ENCODE measurements around the gene SYVN1.

SYVN1 gene

DNA sequence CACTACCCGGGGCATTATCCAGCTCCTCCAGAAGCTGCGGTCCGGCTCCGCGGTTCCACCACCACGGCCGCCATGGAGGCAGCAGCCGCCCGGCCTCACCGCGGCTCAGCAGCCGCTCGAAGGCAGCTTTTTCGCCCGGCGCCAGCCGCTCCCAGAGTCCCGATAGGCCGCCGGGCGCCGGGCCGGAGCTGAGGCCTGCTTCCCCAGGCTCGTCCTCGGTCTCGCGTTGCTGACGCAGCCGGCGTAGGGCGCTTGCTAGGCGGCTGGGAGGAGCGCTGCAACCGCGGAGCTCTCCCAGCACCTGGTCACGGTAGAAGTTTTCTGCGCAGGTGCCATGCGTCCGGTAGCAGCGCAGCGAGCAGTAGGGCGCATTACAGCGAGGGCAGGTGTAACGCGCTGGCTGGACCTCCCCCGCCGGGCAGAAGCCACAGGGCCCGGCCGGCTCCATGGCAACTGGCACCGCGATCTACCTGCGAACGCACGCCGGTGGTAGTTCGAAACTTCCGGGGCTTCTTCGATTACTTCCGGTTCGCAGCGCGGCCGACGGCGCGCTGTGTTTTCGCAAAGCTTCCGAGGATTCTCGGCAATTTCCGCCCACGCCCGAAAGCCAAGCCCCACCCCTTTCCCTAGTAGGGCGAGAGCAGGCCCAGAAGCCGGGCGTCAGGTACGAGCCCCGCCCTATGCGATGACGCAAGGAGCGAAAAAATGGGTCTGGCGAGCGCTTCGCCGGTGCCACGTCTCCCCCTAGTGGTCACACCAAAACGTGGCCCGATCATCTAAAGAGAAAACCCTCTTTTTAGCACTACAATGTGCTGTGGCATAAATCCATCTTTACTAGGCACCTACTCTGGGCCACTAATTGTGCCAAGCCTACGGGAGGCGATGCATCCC, 16.9 kb downstream of the SYVN1 start, which contains the start of gene ZNHIT2:
Gene ZNHIT2 (minus strand): TSS at position 496 of the 891 bp plus-strand sequence. CDS start 48 bp downstream, at position 448.
- peak; percentile 95 for DNase-seq (ENCODE audit: low read depth, low spot score)
- no peaks in the 10 kb centered on the region for H3K9me3 ChIP-seq (ENCODE audit: control insufficient read depth, insufficient read depth, low read length)
- H3K36me3 ChIP-seq (ENCODE audit: control insufficient read depth, insufficient read depth, low read length) = peaks cover 14% of the 10 kb centered on the region; the same call in 1 of the 2 replicates
- no CpG with 5 or more reads among the region's 89 CpGs for whole genome bisulfite sequencing (ENCODE audit: insufficient coverage, insufficient read length)
- peak within 1 kb of the TSS; percentile 85 for H3K4me3 ChIP-seq (ENCODE audit: low read length)
- H3K27me3 ChIP-seq (ENCODE audit: control insufficient read depth, insufficient read depth, low read length) = no peaks in the 10 kb centered on the region
- no peak within 1 kb of the TSS for H3K27ac ChIP-seq (ENCODE audit: low read length)
- H3K4me1 ChIP-seq (ENCODE audit: control insufficient read depth, insufficient read depth, low read length) = no peaks in the 10 kb centered on the region

DNA sequence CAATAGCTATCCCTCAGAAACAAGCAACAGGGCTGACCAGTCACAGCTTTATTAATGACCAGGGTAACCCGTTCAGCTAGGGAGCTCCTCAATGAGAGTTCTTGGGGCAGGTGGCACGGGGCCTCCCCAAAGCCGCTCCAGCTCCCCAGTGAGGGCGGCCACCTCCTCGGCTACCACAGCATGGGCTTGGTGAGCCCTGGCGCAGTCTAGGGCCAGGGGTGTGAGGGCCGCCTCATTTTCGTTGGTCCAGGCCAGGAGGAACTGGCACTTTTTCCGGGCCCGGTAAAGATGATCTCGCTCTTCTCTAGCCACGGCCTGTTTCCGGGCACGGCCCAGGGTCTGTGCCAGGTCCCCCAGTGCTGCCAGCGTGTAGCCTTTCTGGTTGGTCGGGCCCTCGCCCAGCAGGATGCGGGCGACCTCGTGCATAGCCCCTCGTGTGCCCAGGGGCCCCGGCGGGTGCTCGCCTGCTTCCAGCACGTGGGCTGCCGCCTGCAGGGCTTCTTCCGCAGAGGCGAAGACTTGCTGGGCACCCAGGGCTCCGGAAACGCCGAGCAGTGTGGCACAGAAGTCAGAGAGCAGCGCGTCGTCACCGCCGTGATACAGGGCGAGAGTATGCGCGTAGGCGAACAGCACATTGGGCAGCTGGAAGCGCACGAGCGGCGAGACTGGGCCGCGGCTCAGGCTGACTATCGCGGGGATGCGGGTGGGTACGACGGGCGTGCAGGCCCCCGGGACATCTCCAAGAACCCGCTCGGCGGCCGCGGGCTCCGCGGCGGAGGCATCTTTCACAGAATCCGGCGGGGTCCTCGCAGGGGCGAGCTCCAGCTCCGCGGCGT, 17.7 kb downstream of the SYVN1 start:
- Histone ChIP-seq H3K36me3 (ENCODE audit: control insufficient read depth, insufficient read depth, low read length) (peaks cover 14% of the 10 kb centered on the region; the same call in 1 of the 2 replicates), H3K27me3 (ENCODE audit: control insufficient read depth, insufficient read depth, low read length) (no peaks in the 10 kb centered on the region), H3K27ac (ENCODE audit: low read length) (no peak overlapping the region), H3K9me3 (ENCODE audit: control insufficient read depth, insufficient read depth, low read length) (no peaks in the 10 kb centered on the region), H3K4me1 (ENCODE audit: control insufficient read depth, insufficient read depth, low read length) (no peaks in the 10 kb centered on the region), H3K4me3 (ENCODE audit: low read length) (peak overlapping the region; percentile 85; the same call in 1 of the 2 replicates)
- WGBS (ENCODE audit: insufficient coverage, insufficient read length) = no CpG with 5 or more reads among the region's 68 CpGs
- no peak for DNase-seq (ENCODE audit: low read depth, low spot score)

DNA sequence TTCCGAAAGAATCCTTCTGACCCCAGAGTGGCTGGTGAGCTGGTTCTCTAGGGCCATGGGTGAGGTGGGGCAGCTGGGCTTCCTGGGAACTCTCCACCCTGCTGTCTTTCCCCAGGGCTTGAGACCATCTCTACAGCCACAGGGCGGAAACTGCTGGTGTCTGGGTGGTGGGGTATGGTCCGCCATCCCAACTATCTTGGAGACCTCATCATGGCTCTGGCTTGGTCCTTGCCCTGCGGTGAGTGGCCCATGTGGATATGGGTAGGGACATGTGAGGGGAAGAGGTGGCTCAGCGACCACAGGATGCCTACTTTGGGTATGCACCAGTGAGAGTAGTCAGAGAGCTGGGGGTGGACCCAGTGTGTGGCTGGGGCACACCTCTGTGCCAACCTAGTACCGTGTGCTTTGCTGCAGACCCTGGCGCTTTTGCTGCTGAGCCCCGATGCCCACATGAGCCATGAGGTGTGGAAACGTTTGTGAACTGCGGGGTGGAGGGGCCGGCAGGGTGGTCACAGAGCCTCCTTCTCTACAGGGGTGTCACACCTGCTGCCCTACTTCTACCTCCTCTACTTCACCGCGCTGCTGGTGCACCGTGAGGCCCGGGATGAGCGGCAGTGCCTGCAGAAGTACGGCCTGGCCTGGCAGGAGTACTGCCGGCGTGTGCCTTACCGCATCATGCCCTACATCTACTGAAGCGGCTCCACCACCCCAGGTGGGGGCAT, 18.8 kb downstream of the SYVN1 start:
- peaks cover 2% of the 10 kb centered on the region for H3K4me1 ChIP-seq (ENCODE audit: control insufficient read depth, insufficient read depth, low read length)
- H3K9me3 ChIP-seq (ENCODE audit: control insufficient read depth, insufficient read depth, low read length) = no peaks in the 10 kb centered on the region
- no peak overlapping the region for H3K4me3 ChIP-seq (ENCODE audit: low read length)
- WGBS (ENCODE audit: insufficient coverage, insufficient read length) = no CpG with 5 or more reads among the region's 21 CpGs
- no peak for DNase-seq (ENCODE audit: low read depth, low spot score)
- H3K27ac ChIP-seq (ENCODE audit: low read length) = no peak overlapping the region
- no peaks in the 10 kb centered on the region for H3K27me3 ChIP-seq (ENCODE audit: control insufficient read depth, insufficient read depth, low read length)
- peaks cover 10% of the 10 kb centered on the region; the same call in 1 of the 2 replicates for H3K36me3 ChIP-seq (ENCODE audit: control insufficient read depth, insufficient read depth, low read length)

DNA sequence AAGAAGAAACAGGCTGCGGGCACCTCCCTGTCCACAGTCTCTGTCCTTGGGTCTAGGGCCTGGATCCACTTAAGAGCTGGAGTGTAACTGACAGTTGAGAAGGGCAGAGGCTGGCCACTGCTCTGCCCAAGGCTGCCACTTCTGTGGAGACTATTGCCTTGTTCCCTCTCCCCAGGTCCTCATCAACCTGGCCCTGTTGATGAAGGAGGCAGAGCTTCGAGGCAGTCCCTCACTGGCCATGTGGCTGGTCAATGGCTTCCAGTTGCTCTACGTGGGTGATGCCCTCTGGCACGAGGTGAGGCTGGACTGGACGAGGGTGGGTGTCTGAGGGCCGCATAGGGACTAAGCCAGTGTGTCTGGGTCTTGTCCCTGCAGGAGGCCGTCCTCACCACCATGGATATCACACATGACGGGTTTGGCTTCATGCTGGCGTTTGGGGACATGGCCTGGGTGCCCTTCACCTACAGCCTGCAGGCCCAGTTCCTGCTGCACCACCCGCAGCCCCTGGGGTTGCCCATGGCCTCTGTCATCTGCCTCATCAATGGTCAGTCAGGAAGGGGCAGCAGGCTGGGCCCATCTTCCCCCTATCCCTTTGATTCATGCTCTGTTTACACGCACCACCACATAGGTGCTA, 19.7 kb downstream of the SYVN1 start:
- H3K36me3 ChIP-seq (ENCODE audit: control insufficient read depth, insufficient read depth, low read length) = peaks cover 5% of the 10 kb centered on the region; the same call in 1 of the 2 replicates
- peaks cover 2% of the 10 kb centered on the region for H3K4me1 ChIP-seq (ENCODE audit: control insufficient read depth, insufficient read depth, low read length)
- no peaks in the 10 kb centered on the region for H3K27me3 ChIP-seq (ENCODE audit: control insufficient read depth, insufficient read depth, low read length)
- no peak for DNase-seq (ENCODE audit: low read depth, low spot score)
- no peak overlapping the region for H3K4me3 ChIP-seq (ENCODE audit: low read length)
- no CpG with 5 or more reads among the region's 11 CpGs for WGBS (ENCODE audit: insufficient coverage, insufficient read length)
- H3K27ac ChIP-seq (ENCODE audit: low read length) = no peak overlapping the region
- no peaks in the 10 kb centered on the region for H3K9me3 ChIP-seq (ENCODE audit: control insufficient read depth, insufficient read depth, low read length)

DNA sequence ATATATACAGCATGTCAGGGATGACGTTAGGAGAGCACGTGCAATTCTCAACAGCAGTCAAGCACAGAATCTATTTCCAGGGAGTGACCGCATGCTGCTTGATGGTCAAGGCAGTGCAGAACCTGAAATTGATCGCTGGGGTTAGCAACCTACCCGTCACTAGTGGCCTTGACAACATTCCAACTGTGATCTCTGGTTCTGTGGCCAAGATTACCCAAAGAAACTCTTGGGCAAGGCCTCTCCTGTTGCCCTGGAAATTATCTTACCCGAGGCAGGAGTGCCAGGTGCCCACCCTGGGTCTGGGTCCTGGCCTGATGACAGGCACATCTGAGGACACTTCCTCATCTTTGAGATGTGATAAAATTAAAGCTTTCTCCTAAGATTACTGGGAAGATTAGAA, 20.5 kb downstream of the SYVN1 start:
- Histone ChIP-seq H3K9me3 (ENCODE audit: control insufficient read depth, insufficient read depth, low read length) (no peaks in the 10 kb centered on the region), H3K4me1 (ENCODE audit: control insufficient read depth, insufficient read depth, low read length) (peaks cover 2% of the 10 kb centered on the region), H3K4me3 (ENCODE audit: low read length) (no peak overlapping the region), H3K27ac (ENCODE audit: low read length) (no peak overlapping the region), H3K27me3 (ENCODE audit: control insufficient read depth, insufficient read depth, low read length) (no peaks in the 10 kb centered on the region), H3K36me3 (ENCODE audit: control insufficient read depth, insufficient read depth, low read length) (peaks cover 8% of the 10 kb centered on the region; the same call in 1 of the 2 replicates)
- no peak for DNase-seq (ENCODE audit: low read depth, low spot score)
- no CpG with 5 or more reads among the region's 6 CpGs for WGBS (ENCODE audit: insufficient coverage, insufficient read length)

DNA sequence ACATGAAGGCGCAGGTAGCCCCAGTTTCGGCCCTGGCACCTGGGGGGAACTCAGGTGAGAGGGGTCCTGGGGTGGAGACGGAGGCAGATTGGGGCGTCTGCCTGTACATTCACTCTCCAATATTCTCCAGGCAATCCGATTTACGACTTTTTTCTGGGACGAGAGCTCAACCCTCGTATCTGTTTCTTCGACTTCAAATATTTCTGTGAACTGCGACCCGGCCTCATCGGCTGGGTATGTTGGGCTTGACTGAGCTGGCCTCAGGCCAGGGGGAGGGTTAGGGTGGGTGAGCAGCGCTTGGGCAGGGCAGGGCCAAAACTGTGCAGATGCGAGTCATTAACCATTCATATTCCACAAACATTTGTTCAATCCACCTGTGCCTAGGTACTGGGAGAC, 21.0 kb downstream of the SYVN1 start:
- no peaks in the 10 kb centered on the region for H3K9me3 ChIP-seq (ENCODE audit: control insufficient read depth, insufficient read depth, low read length)
- H3K27me3 ChIP-seq (ENCODE audit: control insufficient read depth, insufficient read depth, low read length) = no peaks in the 10 kb centered on the region
- H3K4me1 ChIP-seq (ENCODE audit: control insufficient read depth, insufficient read depth, low read length) = peaks cover 2% of the 10 kb centered on the region
- WGBS (ENCODE audit: insufficient coverage, insufficient read length) = no CpG with 5 or more reads among the region's 14 CpGs
- no peak overlapping the region for H3K27ac ChIP-seq (ENCODE audit: low read length)
- peaks cover 12% of the 10 kb centered on the region; the same call in 1 of the 2 replicates for H3K36me3 ChIP-seq (ENCODE audit: control insufficient read depth, insufficient read depth, low read length)
- H3K4me3 ChIP-seq (ENCODE audit: low read length) = peak overlapping the region; percentile 79; the same call in 1 of the 2 replicates
- no peak for DNase-seq (ENCODE audit: low read depth, low spot score)

DNA sequence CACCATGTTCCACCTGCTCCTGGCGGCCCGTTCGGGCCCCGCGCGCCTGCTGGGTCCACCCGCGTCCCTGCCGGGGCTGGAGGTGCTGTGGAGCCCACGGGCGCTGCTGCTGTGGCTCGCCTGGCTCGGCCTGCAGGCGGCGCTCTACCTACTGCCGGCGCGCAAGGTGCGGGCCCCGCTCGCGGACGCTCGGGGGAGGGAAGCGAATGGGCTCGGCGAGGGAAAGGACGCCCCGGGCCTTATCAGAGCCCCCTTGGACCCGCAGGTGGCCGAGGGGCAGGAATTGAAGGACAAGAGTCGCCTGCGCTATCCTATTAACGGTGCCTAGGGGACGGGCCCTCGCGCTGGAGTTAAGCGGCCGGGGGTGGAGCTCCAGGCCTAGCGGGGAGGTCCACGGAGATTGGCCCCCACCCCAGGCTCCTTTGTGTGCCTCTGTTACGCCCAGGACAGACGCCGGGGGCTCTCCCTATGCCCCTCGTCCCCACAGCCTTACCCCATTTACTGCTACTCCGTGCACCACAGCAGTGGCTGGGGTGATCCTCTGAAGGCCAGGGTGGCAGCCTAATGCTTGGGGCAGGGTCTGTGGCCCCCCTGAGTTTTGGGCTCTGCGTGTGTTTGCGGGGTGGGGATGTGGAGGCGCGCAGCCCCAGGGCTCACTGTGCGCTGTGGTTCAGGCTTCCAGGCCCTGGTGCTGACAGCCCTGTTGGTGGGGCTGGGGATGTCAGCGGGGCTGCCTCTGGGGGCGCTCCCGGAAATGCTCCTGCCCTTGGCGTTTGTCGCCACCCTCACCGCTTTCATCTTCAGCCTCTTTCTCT, 21.6 kb downstream of the SYVN1 start:
- H3K4me3 ChIP-seq (ENCODE audit: low read length) = peak overlapping the region; percentile 79; the same call in 1 of the 2 replicates
- H3K36me3 ChIP-seq (ENCODE audit: control insufficient read depth, insufficient read depth, low read length) = peaks cover 18% of the 10 kb centered on the region; the same call in 1 of the 2 replicates
- WGBS (ENCODE audit: insufficient coverage, insufficient read length) = no CpG with 5 or more reads among the region's 57 CpGs
- no peak overlapping the region for H3K27ac ChIP-seq (ENCODE audit: low read length)
- H3K9me3 ChIP-seq (ENCODE audit: control insufficient read depth, insufficient read depth, low read length) = no peaks in the 10 kb centered on the region
- peaks cover 2% of the 10 kb centered on the region for H3K4me1 ChIP-seq (ENCODE audit: control insufficient read depth, insufficient read depth, low read length)
- no peak for DNase-seq (ENCODE audit: low read depth, low spot score)
- H3K27me3 ChIP-seq (ENCODE audit: control insufficient read depth, insufficient read depth, low read length) = no peaks in the 10 kb centered on the region

DNA sequence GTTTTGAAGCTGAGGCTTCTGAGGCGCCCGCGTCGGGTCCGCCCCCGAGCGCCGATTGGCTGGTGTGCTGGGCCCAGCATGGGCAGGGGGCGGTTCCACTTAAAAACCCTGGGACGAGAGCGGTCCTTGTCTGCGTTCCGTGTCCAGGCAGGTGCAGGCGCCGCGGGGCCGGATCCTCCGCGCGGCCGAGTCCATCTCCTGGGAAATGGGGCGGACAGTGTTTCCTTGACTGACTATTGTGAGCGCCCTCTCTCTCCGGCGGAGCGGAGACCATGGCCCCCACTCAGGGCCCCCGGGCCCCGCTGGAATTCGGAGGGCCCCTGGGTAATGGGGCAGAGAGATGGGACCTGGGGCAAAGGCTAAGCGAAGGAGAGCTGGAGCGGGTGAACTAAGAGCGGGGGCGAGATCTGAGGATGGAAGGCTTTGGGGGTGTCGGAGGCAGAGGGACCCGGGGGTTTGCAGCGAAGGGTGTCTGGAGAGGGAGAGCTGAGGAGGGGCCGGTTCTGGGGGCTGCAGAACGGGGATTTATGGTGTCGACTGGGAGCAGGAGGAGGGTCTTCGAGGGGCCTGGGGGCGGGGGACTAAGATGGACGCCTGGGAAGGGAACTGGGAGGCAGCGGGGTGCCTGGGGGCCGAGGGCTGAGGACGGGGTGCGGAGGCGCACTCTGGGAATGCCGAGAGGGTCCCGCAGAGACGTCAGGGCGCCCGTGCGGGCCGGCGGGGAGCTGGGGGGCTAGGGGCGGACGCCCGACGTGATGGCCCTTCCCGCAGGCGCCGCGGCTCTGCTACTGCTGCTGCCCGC, 22.4 kb downstream of the SYVN1 start, which contains the start of gene TM7SF2:
Gene TM7SF2 (plus strand): TSS at position 129 of the 802 bp plus-strand sequence. CDS start 144 bp downstream, at position 273.
- H3K9me3 ChIP-seq (ENCODE audit: control insufficient read depth, insufficient read depth, low read length) = no peaks in the 10 kb centered on the region
- peak within 1 kb of the TSS; percentile 79; the same call in 1 of the 2 replicates for H3K4me3 ChIP-seq (ENCODE audit: low read length)
- H3K27ac ChIP-seq (ENCODE audit: low read length) = no peak within 1 kb of the TSS
- no peaks in the 10 kb centered on the region for H3K27me3 ChIP-seq (ENCODE audit: control insufficient read depth, insufficient read depth, low read length)
- H3K4me1 ChIP-seq (ENCODE audit: control insufficient read depth, insufficient read depth, low read length) = peaks cover 2% of the 10 kb centered on the region
- DNase-seq (ENCODE audit: low read depth, low spot score) = peak; percentile 79
- peaks cover 23% of the 10 kb centered on the region; the same call in 1 of the 2 replicates for H3K36me3 ChIP-seq (ENCODE audit: control insufficient read depth, insufficient read depth, low read length)
- WGBS (ENCODE audit: insufficient coverage, insufficient read length) = no CpG with 5 or more reads among the region's 64 CpGs

Measured in iPS DF 6.9 (cell line).